Astrocyte of the spinal cord (primary cell): ENCODE measurements around the gene FBXO48.
A peak's percentile ranks its signal among the peaks of the same experiment; 100 is the strongest.
"Not testable (repeated sequence)": the region's sequence is repeated elsewhere in the genome, so short reads cannot be mapped to it uniquely, and the experiment has no call there.

ENCODE experiments used
- DNase-seq: peaks from one replicate; pipeline ENCODE4 v3.0.0; 2011; ENCODE audit warnings: low read depth, low spot score
- H3K4me3 ChIP-seq: 2 replicates; pipeline ENCODE4 v1.5.1; 2011; ENCODE audit warnings: low read depth, mild to moderate bottlenecking, low read length, moderate library complexity
- CTCF ChIP-seq: IDR thresholded peaks from 2 replicates; pipeline ENCODE4 v1.5.1; 2012; ENCODE audit warnings: low read depth, mild to moderate bottlenecking, low read length, inconsistent platforms
- in situ Hi-C: cut with HindIII; loops from 2 replicates; pipeline ENCODE4 v1.10.0; 2017; ENCODE audit warnings: low sequenced_read_pairs

FBXO48 gene

GRCh38 chr2:68505603-68506159, 38.6 kb upstream of the FBXO48 start:
- TF ChIP-seq CTCF, result no peak
- in situ Hi-C loops, result no loop called here
- no peak overlapping the region for H3K4me3 ChIP-seq

GRCh38 chr2:68501768-68502167, 34.7 kb upstream of the FBXO48 start:
- in situ Hi-C loops, result no loop called here
- DNase-seq, result no peak
- H3K4me3 ChIP-seq, result no peak overlapping the region
- TF ChIP-seq CTCF, result no peak

More at GRCh38 chr2:68505603-68506159, 38.6 kb upstream of the FBXO48 start:
- DNase-seq, result no peak

GRCh38 chr2:68500649-68501048, 33.6 kb upstream of the FBXO48 start:
- in situ Hi-C loops, result no loop called here
- no peak for DNase-seq

GRCh38 chr2:68499133-68499532, 32.0 kb upstream of the FBXO48 start:
- no peak for DNase-seq
- TF ChIP-seq CTCF, result no peak
- H3K4me3 ChIP-seq, result no peak overlapping the region
- in situ Hi-C loops, result no loop called here

More at GRCh38 chr2:68500649-68501048, 33.6 kb upstream of the FBXO48 start:
- no peak for TF ChIP-seq CTCF
- H3K4me3 ChIP-seq, result no peak overlapping the region

GRCh38 chr2:68491582-68491981, 24.5 kb upstream of the FBXO48 start:
- in situ Hi-C loops, result no loop called here
- TF ChIP-seq CTCF, result no peak
- no peak overlapping the region for H3K4me3 ChIP-seq
- DNase-seq, result no peak

GRCh38 chr2:68489282-68489681, 22.2 kb upstream of the FBXO48 start:
- no peak overlapping the region for H3K4me3 ChIP-seq
- no peak for TF ChIP-seq CTCF
- in situ Hi-C loops, result no loop called here
- DNase-seq, result no peak

GRCh38 chr2:68488605-68489004, 21.5 kb upstream of the FBXO48 start:
- in situ Hi-C loops, H3K4me3 ChIP-seq: not testable (repeated sequence)

More at GRCh38 chr2:68488605-68489004, 21.5 kb upstream of the FBXO48 start:
- DNase-seq, result peak; percentile 22
